ENCODE data around the gene ETS1.

ETS1 gene

GRCh38 chr11:128420265-128420664 is 167.1 kb downstream of the ETS1 start:
- in situ Hi-C loops (cut with HindIII; ENCODE audit: low sequenced_read_pairs), result no loop called here

- in situ Hi-C loops (cut with HindIII; ENCODE audit: low sequenced_read_pairs), result loop anchor here (5.0 kb wide), 1 partner anchor 97 kb away; no protein-coding TSS in a partner anchor
These were observed 168.2 kb downstream of the ETS1 start for GRCh38 chr11:128419012-128419767.

GRCh38 chr11:128417607-128418324 is 169.6 kb downstream of the ETS1 start:
- in situ Hi-C loops (cut with HindIII; ENCODE audit: low sequenced_read_pairs), result loop anchor here (5.0 kb wide), 1 partner anchor 95 kb away; no protein-coding TSS in a partner anchor

- in situ Hi-C loops (cut with HindIII; ENCODE audit: low sequenced_read_pairs), result loop anchor here (5.0 kb wide), 1 partner anchor 95 kb away; no protein-coding TSS in a partner anchor
These were observed 170.4 kb downstream of the ETS1 start for GRCh38 chr11:128416976-128417375.

- in situ Hi-C loops (cut with HindIII; ENCODE audit: low sequenced_read_pairs), result loop anchor here (5.0 kb wide), 1 partner anchor 93 kb away; no protein-coding TSS in a partner anchor
These were observed 171.8 kb downstream of the ETS1 start for GRCh38 chr11:128415539-128415938.

GRCh38 chr11:128412847-128413791 is 174.2 kb downstream of the ETS1 start:
- in situ Hi-C loops (cut with HindIII; ENCODE audit: low sequenced_read_pairs), result no loop called here

- in situ Hi-C loops (cut with HindIII; ENCODE audit: low sequenced_read_pairs), result no loop called here
These were observed 175.5 kb downstream of the ETS1 start for GRCh38 chr11:128411812-128412211.

- in situ Hi-C loops (cut with HindIII; ENCODE audit: low sequenced_read_pairs), result no loop called here
These were observed 176.2 kb downstream of the ETS1 start for GRCh38 chr11:128411150-128411549.

- in situ Hi-C loops (cut with HindIII; ENCODE audit: low sequenced_read_pairs), result no loop called here
These were observed 177.9 kb downstream of the ETS1 start for GRCh38 chr11:128409476-128409875.
